Tongue (tissue), 2 donors: ENCODE data around the gene OIP5. TPM values are rescaled to one million over a fixed set of nuclear protein-coding genes. Genes with fewer than 3 reads are reported as not detected.
"Not testable (repeated sequence)": the region's sequence is repeated elsewhere in the genome, so short reads cannot be mapped to it uniquely, and the experiment has no call there.

Source experiments
- DNase-seq: peaks from one replicate; pipeline ENCODE4 v3.0.0-alpha.2; 2015
- total RNA-seq: library from RNA; depleted of rRNA; stranded (reverse); fragments of >200 nt; gene quantifications from one replicate; pipeline ENCODE4 v1.2.3, GENCODE V29; 2014

The OIP5 gene
- total RNA-seq, 1 donor from 2014 or later = 2.9 TPM

DNA sequence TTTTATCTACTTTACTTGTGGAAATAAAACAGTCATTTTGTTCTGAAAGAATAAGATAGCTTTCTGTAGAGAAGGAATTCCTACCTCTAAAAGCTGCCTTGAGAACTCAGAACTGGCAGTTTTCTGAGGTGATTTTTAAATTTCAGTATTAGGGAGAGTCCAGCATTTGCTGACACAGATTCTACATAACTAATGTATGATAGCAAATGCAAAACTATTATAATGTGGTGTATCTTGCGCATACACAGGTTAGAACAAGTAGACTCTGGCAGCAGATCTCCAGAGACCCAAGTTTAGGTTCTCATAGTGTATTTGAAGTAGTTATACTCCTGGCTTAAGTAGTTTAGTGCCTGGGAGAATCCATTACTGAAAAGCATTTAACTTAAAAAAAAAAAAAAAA, 30.8 kb downstream of the OIP5 start:
- no peak for DNase-seq

DNA sequence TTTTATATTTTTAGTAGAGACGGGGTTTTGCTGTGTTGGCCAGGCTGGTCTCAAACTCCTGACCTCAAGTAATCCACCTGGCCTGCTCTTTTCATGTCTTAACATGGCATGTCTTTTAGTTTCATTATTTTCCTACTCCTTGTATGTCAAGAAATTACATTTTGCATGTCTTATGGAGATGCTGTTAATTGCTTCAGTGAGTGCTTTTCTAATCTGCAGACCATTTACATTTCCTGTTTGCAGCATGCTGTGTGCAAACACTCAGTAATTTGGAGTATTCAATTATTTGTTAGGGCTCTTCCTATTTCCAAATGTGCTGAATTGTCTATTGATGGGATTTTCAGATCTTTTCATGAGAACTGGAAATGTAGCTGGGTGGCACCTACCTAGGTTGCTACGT, 31.3 kb downstream of the OIP5 start:
- DNase-seq = not testable (repeated sequence)

DNA sequence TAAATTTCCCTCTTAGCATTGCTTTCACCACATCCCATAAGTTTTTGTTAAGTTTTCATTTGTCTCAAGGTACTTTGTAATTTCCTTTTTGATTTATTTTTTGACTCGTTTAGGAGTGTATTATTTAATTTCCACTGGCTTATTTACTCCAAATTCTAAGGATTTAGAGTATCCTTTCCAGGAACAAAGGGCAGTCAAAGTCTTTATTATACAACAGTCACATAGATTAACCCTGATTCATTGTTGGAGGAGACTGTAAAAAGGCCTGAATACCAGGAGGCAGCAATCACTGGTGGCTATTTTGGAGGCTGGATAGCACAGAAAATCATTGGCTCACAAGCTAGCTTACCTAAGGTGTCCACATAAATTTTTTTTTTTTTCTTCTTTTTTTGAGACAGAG, 39.9 kb downstream of the OIP5 start:
- DNase-seq = no peak

DNA sequence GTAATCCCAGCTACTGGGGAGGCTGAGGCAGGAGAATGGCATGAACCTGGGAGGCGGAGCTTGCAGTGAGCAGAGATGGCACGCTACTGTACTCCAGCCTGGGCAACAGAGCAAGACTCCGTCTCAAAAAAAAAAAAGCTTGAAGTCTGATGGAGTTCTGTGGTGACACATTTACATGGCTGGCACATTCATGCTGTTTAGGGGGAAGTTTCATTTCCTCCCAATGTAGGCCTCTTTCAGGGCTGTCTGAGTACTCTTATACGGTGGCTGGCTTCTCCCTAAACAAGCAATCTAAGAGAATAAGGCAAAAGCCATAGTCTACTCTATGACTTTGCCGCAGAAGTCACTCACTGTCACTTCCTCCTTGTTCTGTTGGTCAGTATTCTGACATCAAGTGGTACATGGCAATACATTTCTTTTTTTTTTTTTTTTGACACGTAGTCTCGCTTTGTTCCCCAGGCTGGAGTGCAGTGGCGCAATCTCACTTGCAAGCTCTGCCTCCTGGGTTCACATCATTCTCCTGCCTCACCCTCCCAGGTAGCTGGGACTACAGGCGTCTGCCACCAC, 41.2 kb downstream of the OIP5 start:
- no peak for DNase-seq

DNA sequence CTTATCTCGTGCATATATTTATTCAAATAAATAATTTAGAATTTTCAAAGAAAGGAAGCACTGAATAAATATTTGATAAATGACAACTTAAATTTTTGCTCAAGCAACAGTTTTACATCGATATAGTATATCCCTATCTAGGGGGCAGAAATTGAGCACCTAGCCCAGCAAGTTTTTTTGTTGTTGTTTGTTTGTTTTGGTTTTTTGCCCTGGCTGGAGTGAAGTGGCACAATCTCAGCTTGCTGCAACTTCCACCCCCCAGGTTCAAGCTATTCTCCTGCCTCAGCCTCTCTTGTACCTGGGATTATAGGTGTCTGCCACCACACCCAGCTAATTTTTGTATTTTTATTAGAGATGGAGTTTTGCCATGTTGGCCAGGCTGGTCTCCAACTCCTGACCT, 42.4 kb downstream of the OIP5 start:
- DNase-seq = no peak

DNA sequence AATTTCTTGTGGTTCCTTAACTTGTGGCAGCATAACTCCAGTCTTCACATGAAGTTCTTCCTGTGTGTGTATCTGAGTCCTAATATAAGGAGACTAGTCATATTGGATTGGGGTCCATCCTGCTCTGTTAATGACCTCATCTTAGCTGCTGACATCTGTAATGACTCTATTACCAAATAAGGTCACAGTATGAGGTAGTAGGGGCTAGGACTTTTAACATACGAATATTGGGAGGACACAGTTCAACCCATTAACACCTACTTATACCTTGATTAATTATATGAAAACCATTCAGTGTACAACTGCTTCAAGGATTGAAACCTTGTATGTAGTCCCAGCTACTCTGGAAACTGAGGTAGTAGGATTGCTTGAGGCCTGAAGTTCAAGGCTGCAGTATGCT, 43.9 kb downstream of the OIP5 start:
- no peak for DNase-seq

DNA sequence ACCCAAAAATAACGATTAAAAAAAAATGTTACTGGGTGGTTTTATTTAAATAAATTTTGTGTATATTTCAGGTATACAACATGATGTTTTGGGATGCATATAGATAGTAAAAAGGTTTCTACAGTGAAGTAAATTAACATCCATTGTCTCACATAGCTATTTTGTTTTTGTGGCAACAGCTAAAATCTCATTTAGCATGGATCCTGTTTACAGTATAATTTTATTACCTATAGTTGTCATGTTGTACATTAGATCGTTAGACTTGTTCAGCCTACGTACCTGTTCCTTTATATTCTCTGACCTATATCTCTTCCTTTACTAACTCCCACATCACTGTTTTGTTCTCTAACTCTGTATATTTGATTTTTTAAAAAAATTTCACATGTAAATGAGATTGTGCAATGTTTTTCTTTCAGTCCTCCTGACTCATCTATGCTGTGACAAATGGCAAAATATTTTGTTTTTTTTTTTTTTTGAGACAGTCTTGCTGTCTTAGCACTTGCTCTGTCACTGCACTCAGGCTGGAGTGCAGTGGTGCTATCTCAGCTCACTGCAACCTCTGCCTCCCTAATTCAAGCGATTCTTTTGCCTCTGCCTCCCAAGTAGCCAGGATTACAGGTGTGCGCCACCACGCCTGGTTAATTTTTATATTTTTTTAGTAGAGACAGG, 45.6 kb downstream of the OIP5 start:
- DNase-seq = no peak

DNA sequence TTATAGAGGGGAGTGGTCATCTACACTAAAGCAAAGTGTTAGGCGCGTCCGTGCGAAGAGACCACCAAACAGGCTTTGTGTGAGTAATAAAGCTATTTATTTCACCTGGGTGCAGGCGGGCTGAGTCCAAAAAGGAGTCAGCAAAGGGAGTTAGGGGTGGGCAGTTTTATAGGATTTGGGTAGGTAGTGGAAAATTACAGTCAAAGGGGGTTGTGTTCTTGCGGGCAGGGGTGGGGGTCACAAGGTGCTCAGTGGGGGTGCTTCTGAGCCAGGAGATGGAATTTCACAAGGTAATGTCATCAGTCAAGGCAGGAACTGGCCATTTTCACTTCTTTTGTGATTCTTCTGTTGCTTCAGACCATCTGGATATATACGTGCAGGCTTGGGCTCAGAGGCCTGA, 47.1 kb downstream of the OIP5 start:
- no peak for DNase-seq

DNA sequence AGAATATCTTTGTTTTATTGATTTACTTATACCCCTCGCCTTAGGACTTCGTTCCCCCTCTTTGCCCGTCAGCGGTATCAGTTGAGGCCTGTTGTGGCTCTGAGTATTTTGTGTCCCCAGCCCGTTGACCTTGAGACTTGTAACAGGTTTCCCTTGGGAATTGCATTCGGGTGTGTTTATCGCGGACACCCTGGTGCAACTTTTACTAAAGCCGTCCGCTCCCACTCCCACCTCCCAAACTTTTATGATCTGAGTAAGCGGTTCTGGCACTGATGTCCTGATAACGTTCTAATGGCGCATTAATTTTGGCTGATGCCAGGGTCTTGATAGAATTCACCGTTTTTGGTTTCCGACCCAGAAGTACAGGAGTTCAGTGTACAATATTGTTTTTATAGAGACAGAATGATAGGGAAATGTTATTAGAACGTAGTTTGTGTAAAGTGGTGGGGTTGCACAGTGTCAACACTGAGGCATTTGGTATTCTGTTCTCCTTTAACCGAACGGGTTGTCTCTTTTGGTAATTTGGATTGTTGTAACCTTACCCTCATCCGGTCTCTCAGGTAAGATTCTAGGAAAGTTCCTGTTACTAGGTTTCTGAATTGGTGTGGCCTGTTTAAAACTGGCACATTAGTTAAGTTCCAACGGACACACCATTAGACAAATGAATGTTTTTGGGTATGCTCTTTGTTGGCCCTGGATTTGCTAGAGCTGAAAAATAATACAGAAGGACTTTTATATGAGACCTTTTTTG, 47.8 kb downstream of the OIP5 start:
- peak; percentile 53 for DNase-seq

DNA sequence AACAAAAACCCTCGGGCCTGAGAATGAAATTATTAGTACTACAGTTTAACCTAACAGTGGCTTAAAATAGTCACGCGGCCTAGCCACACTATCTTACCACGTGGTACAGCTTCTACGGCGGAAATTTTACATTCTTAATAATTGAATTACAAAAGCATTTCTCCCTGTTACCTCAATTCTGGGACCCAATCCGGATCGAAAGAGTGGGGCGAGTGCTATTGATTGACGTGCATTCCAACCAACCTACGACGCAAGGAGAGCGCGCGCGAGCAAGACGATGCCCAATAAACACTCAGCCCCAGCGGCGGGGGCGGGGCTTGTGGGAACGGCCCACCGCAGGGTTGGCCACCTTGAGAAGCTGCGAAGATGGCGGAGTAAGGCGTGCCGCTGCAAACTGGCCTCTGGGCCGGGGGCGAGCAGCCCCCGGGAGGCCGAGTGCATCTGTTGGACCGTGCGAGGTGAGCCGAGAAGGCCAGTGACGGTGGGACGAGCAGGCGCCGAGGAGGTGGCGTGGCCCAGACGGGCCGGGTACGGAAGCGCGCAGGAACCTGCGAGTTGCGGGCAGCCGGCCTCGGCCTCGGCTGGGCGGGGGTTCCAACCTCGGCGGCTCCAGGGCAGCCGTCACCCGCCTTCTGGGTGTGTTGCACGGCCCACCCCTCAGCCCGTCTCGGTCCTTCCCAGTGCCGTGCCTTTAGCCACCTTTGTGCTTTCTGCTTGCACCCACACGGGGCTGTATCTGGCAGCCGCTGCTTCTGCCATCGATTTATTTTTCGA, 48.6 kb downstream of the OIP5 start:
- DNase-seq = peak; percentile 100

DNA sequence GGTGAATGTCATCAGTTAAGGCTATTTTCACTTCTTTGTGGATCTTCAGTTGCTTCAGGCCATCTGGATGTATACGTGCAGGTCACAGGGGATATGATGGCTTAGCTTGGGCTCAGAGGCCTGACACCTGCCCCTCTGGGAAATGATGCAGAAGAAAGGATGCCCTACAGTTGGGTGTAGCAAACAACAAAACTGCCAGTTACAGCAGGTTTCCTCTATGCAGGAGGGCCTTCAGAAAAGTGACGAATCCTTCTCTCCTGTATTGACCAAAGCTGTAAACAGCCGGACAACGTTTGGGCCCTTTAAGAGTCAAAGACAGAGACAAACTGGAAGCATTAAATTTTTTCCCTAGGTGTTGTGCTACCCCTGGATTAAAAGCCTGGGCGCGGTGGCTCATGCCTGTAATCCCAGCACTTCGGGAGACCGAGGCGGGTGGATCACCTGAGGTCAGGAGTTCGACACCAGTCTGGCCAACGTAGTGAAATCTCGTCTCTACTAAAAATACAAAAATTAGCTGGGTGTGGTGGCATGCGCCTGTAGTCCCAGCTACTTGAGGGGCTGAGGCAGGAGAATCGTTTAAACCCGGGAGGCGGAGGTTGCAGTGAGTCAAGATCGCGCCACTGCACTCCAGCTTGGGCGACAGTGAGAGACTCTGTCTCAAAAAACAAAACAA, 49.3 kb downstream of the OIP5 start:
- DNase-seq = not testable (repeated sequence)

DNA sequence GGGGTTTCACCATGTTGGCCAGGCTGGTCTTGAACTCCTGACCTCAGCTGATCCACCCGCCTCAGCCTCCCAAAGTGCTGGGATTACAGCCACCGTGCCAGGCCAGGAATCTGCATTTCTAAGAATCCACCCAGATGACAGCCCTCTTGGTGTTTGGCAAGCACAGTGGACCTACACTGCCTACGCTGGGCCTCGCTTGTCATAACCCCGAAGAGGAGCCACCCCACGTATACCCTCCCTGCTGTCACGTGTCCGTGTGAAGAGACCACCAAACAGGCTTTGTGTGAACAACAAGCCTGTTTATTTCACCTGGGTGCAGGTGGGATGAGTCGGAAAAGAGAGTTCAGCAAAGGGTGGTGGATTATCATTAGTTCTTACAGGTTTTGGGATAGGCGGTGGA, 50.0 kb downstream of the OIP5 start:
- DNase-seq = not testable (repeated sequence)

DNA sequence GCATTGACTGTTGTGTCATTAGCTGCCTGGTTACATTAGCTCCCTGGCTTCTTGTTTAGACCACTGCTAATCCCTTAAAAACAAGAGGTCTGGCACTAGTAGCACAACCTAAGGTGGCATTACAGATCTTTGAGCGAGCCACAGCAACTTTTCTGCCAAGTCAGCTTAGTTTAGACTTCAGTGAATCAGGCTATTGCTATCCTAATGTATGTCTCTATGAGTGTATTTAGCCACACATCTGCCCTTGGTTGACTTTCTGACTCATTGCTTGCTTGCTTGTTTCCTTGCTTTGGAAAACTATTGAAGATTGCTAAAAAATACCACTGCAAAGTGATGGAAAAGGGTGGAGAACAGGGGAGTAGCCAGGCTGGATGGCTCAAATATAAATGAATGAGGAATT, 51.2 kb downstream of the OIP5 start:
- DNase-seq = no peak

DNA sequence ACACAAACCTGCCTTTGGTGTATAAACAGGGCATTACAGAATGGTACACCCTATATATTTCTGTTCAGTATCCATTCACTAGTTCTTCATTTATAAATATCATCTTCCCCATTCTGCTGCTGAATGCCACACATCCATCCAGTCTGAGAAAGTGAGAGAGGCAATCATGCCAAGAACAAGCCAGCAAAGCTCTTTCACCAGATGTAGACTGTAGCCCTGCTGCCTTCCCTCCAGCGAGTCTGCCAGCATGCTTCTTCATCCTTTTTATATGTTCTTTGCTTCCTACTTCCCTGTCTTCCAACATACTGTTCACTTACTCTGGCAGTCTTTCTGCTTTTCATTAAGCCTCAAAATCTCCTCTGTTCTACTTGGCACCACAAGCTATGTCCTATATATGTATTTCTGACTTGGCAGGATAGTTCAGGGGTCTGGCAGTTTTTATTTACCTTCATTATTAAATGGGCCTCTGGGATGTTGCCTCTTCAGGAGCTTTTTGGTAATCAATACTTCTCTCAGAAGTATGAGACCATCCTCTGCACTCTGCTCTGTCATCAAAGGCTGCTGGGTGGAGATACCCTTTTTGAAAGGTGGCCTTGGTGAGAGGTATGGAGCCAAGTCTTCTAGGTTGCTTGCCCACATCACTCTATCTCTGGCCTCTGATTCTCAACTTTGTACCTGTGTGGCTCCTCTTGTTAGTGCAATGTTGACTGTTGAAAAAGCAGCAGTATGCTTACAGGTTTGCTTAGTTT, 52.7 kb downstream of the OIP5 start:
- no peak for DNase-seq

DNA sequence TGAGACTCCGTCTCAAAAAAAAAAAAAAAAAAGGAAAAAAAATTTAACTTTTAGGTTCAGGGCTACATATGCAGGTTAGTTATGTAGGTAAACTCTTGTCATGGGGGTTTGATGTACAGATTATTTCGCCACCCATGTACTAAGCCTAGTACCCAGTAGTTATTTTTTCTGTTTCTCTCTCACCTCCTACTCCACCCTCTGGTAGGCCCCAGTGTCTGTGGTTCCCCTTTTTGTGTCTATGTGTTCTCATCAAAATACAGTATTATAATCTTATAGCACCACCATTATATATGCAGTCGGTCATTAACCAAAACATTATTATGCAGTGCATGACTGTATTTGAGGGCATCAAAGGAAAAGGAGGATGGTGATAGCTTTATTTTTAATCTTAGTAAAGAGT, 54.1 kb downstream of the OIP5 start:
- DNase-seq = no peak

DNA sequence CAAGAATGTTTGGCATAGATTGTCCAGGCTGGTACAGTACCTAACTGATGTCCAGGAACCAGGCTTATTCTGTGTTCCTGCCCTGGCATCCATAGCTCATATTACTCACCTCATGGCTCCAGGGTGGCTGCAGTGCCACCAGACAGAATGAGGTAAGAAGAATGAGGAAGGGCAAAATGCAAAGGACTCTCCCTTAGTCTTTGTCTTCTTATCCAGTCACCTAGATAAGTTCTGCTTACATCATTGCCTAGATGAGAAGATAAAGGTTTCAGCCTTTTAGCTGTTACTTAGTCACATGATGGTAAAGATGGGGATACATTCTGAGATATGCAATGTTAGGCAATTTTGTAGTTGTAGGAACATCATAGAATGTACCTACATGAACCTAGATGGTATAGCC, 55.6 kb downstream of the OIP5 start:
- no peak for DNase-seq

DNA sequence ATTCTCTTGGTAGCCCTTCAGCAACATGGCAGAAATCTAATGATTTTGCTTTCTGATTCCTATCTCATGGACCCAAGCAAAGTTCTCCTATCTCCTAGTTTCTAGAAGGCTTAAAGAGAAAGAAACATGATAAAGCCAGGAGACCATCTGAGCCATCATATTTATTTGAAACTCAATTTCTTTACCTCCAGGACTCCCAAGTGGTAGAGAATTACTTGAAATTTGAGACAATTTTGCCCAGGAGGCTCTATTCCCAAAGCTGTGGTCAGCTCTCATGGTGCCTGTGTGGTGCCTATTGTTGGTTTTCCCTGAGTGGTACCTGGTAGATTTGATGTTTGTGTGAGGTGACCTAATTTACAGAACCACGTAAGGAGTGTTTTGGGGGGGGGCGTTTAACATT, 62.5 kb downstream of the OIP5 start:
- no peak for DNase-seq

DNA sequence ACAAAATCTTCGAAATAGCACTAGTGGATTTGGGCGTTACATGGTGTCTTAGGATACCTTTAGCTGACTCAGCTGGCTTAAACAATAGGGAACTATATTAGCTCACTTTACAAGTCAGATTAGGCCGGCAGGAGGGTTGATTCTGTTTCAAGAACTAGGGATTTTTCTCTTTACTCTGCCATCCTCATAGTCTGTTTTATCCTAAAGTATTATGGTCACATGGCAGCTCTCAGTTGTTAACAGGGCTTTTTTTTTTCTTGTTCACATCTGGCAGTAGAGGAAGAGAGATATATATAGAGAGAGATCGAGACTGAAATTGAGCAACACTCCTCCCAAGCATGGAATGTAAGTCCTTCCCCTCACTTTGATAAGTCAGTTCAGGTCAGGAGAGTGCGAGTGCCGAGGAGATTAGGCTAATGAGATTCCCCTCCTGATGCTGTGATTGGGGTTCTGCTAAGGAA, 68.5 kb downstream of the OIP5 start:
- DNase-seq = no peak

DNA sequence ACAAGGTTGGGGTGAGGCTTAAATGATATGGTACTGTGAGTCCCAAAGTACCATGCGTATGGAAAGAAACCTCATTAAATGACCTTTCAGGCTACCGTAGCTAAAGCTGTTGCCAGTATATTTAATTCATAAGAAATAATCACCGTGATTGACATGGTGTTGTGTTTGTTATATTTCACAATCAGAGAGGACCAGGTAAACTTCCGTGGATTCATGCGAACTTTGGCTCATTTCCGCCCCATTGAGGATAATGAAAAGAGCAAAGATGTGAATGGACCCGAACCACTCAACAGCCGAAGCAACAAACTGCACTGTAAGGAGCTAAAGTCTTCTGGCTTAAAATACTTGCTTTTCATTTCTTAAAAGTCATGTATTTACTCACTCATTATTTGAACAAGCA, 69.8 kb downstream of the OIP5 start:
- DNase-seq = no peak

DNA sequence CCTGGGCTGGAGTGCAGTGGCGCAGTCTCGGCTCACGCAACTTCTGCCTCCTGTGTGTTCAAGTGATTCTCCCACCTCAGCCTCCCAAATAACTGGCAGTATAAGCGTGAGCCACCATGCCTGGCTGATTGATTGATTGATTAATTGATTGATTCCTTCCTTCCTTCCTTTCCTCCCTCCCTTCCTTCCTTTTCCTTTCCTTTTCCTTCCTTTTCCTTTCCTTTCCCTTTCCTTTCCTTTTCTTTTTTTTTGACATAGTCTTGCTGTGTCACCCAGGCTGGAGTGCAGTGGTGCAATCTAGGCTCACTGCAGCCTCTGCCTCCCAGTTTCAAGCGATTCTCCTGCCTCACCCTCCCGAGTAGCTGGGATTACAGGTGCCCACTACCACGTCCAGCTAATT, 71.5 kb downstream of the OIP5 start:
- not testable (repeated sequence) for DNase-seq

DNA sequence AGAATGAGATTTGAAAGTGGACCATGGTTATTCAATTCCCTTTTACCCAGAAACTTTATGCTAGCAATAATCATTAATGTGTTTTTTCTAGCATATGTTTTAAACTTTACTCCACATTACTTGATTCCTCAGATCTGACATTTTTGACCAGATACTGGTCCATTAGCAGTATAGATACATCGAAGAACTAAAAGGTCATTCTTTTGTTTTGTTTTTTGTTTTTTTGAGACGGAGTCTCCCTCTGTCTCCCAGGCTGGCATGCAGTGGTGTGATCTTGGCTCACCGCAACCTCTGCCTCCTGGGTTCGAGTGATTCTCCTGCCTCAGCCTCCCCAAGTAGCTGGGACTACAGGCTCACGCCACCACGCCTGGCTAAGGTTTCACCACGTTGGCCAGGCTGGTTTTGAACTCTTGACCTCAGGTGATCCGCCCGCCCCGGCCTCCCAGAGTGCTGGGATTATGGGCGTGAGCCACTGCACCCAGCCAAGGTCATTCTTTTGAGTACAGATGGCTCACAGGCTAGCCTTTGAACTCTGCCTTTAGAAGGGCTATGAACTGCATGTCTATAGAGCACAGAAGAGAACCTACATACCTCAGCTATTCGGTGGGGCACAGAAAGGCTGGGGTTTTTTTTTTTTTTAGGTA, 72.7 kb downstream of the OIP5 start:
- no peak for DNase-seq
